Mesodermal cell (in vitro differentiated cells): ENCODE results near the gene RPRD1B.

Experiments
- H3K27ac ChIP-seq: 2 replicates; pipeline ENCODE4 v1.7.0; 2013; ENCODE audit warnings: mild to moderate bottlenecking, low read depth, low read length, moderate library complexity; ENCODE audit not compliant: severe bottlenecking
- H3K36me3 ChIP-seq: 2 replicates; pipeline ENCODE4 v1.7.1; 2013; ENCODE audit warnings: mild to moderate bottlenecking, low read length, moderate library complexity; ENCODE audit not compliant: control insufficient read depth, insufficient read depth
- H3K4me1 ChIP-seq: one replicate; pipeline ENCODE4 v1.7.1; 2013; ENCODE audit warnings: mild to moderate bottlenecking, low read length; ENCODE audit not compliant: insufficient read depth, control insufficient read depth, poor library complexity, severe bottlenecking
- H3K4me3 ChIP-seq: 2 replicates; pipeline ENCODE4 v1.7.0; 2013; ENCODE audit warnings: low read length, control low read depth, mild to moderate bottlenecking; ENCODE audit not compliant: insufficient read depth, poor library complexity, severe bottlenecking; ENCODE audit errors: extremely low read depth
- H3K9me3 ChIP-seq: 2 replicates; pipeline ENCODE4 v1.7.1; 2013; ENCODE audit warnings: mild to moderate bottlenecking, low read length, moderate library complexity; ENCODE audit not compliant: control insufficient read depth
- WGBS, 2 experiments: methylation state at CpG; one replicate each; pipeline ENCODE4 v1.1.5; 2013; ENCODE audit warnings: missing lambda C conversion rate in 2 of 2; ENCODE audit not compliant: insufficient coverage in 2 of 2; 5-methylcytosine and 5-hydroxymethylcytosine counted together

RPRD1B gene

DNA sequence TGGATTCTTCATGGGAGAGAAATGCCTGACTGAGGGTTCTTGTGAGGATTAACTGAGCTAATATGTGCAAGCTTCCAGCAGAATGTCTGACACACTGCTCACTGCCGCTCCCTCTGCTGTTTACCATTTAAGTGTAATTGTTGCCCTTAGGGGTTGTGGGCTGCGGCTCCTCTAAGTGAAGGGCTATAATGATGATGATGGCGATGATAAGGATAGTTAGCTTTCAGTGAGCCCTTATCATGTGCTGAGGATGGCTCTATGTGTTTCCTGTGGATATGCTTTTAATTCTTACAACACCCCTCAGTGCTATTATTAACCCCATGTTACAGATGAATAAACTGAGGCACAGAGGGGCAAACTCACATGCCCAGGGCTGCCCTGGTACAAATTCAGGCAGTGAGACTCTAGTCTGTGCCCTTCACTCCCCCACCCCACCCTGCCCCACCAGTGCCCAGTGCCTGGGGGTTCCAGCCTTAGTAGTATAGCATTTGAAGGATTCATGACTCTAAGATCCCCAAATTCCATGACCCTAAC, 98.1 kb downstream of the RPRD1B start:
- Histone ChIP-seq H3K36me3 (peaks cover 22% of the 10 kb centered on the region), H3K4me3 (no peak overlapping the region), H3K27ac (no peak overlapping the region), H3K9me3 (no peaks in the 10 kb centered on the region), H3K4me1 (peaks cover 59% of the 10 kb centered on the region)
- WGBS, 2 experiments: 80 to 100% methylated on average over 1 of the region's 3 CpGs

DNA sequence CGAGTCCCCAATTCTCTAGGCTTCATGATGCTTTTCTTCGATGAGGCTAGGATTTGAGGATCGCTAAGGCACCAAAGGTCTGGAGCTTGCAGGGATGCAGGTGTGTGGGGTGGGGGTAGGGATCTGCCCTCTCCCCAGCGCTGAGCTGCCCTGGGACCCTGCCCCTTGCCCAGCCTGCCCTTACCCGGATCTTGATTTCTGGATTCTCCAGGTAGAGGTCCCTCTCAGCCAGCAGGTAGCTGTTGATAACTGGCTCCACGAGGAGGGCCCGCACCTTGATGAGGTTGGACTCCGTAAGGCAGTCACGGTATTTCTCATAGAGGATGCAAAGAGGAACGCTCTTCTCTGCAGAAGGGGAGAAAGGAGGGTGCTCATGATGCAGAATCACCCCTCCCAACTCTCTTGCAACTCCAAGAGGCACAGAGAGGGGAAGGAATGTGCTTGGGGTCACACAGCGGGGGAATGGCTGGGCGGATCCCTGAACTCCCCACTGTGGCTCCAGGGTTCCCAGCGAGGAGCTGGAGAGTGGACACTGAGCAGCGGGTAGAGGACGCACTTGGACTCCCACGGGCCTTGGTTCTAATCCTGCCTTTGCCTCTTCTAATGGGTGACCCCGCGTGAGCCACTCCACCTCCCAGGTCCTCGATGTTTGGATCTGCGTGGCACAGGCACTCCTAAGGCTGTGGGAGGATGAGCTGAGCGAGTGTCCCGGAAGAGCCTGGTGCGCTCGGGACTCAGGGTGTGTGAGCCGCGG, 98.8 kb downstream of the RPRD1B start:
- peaks cover 25% of the 10 kb centered on the region for H3K36me3 ChIP-seq
- no peaks in the 10 kb centered on the region for H3K9me3 ChIP-seq
- H3K27ac ChIP-seq: no peak overlapping the region
- H3K4me3 ChIP-seq: no peak overlapping the region
- WGBS, 2 experiments: 92 to 93% methylated on average over 21 to 26 of the region's 26 CpGs
- H3K4me1 ChIP-seq: peaks cover 52% of the 10 kb centered on the region

DNA sequence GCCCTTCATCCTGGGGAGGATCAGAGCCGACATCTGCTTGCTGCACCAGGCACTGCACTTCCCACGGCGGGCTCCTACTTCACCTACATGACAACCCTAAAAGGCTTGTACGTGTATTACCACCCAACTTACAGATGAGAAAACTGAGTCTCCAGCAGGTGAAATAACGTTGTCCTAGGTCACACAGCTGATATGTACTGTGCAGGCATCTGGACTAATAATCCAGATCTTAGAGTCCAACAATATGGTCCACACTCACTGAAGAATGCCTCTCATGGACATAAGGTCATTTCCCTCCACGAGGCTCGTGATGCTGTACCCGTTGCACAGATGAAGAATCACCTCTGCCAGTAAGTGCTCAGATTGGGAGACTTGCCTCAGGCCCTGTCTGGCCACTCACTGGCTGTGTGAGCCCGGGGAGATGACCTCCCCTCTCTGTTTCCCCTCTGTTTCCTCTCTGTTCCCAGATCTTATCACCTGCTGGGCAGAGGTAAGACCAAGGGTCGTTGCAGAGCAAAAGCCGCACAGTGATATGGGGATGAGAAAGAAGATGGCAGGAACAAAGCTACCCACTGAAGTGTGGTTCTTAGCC, 99.5 kb downstream of the RPRD1B start:
- Histone ChIP-seq H3K27ac (no peak overlapping the region), H3K36me3 (peaks cover 32% of the 10 kb centered on the region), H3K4me1 (peaks cover 46% of the 10 kb centered on the region), H3K4me3 (no peak overlapping the region), H3K9me3 (no peaks in the 10 kb centered on the region)
- WGBS, 2 experiments: 94 to 97% methylated on average over 10 to 11 of the region's 11 CpGs

DNA sequence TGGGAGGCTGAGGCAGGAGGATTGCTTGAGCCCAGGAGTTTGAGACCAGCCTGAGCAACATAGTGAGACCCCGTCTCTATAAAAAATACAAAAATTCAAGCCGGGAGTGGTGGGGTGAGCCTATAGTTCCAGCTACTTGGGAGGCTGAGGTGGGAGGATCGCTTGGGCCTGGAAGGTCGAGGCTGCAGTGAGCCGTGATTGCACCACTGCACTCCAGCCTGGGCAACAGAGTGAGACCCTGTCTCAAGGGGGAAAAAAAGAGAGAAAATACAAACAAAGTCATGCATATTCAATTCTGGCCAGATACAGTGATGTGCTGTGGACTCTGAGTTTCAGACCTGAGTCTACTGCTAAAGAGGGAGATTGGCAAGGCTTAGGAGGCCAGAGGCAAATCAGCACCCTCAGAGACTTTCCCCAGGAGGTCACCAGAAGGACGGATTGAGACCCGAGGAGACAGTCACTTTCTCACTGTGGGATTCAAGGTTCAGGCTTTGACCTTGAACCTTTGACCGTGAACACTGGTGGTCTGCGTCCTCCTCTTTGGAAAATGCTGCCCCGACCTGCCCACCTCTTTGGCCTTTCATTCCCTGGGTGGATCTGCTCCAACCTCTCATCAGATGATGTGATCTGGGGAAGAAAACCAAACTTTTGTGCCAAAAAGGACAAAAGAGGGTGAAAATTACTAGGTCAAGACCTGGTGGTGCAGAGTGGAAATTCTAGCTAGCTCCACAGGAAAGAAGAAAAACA, 100.3 kb downstream of the RPRD1B start:
- H3K4me3 ChIP-seq: no peak overlapping the region
- 92 to 100% methylated on average over 7 to 8 of the region's 10 CpGs for WGBS, 2 experiments
- no peaks in the 10 kb centered on the region for H3K9me3 ChIP-seq
- H3K4me1 ChIP-seq: peaks cover 44% of the 10 kb centered on the region
- peaks cover 40% of the 10 kb centered on the region for H3K36me3 ChIP-seq
- H3K27ac ChIP-seq: peak overlapping the region; percentile 79

DNA sequence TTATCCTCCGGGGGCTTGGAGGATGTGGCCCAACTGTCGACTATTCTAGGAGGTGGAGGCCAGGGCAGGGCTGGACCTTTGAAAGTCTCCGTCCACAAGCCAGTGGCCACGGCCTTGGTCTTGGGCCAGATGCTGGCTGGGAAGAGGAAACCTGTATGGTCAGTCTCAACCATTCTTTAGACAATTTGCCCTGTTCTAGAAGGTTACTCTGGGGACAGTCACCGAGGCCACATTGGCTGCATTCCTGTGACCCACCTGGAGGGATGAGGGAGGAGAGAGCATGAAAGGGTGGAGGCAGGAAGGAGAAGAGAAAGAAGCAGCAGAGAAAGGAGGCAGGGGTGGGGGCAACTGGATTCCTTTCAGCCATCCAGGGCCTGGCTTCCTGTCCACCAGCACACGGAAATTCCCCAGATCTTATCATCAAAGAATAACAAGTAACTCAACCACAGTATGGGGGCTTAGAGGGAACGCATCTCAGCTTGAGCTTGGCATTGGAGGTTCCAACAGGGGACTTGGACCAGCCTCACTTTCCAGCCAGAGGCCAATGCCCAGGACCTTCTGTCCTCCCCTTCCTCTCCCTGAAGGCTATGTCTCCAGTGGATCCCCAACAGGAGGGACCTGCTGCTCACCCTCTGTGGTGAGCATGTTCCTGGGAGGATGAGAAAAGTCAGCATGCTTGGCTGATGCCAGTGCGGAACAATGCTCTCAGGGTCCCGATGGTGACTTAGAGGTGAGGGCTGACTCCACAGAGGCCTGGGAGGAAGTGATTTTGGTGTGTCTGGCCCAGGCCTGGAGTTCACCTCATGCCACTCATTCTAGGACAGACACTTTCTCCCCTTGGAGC, 101.1 kb downstream of the RPRD1B start:
- H3K4me1 ChIP-seq: peaks cover 41% of the 10 kb centered on the region
- WGBS, 2 experiments: 79 to 98% methylated on average over 6 to 7 of the region's 9 CpGs
- H3K4me3 ChIP-seq: no peak overlapping the region
- H3K9me3 ChIP-seq: no peaks in the 10 kb centered on the region
- peaks cover 48% of the 10 kb centered on the region for H3K36me3 ChIP-seq
- H3K27ac ChIP-seq: peak overlapping the region; percentile 79

DNA sequence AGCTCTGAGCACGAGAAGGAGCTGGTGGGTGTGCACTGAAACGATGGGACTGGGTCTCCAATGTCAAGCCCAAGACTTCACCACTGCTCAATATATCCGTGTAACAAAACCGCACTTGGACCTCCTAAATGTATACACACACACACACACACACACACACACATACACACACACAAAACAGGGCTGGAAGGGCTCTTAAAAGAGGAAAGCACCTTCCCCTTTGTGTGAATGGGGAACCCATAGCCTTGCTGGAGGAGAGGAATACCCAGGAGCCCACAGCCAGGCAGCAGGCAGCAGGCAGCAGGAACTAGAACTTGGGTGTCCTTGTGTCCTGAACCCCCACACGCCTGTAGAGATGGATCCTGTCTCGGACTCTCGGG, 101.7 kb downstream of the RPRD1B start:
- no peak overlapping the region for H3K4me3 ChIP-seq
- no peaks in the 10 kb centered on the region for H3K9me3 ChIP-seq
- peaks cover 49% of the 10 kb centered on the region for H3K36me3 ChIP-seq
- H3K4me1 ChIP-seq: peaks cover 45% of the 10 kb centered on the region
- 97% methylated on average over 5 to 7 of the region's 7 CpGs for WGBS, 2 experiments
- peak overlapping the region; percentile 79 for H3K27ac ChIP-seq

DNA sequence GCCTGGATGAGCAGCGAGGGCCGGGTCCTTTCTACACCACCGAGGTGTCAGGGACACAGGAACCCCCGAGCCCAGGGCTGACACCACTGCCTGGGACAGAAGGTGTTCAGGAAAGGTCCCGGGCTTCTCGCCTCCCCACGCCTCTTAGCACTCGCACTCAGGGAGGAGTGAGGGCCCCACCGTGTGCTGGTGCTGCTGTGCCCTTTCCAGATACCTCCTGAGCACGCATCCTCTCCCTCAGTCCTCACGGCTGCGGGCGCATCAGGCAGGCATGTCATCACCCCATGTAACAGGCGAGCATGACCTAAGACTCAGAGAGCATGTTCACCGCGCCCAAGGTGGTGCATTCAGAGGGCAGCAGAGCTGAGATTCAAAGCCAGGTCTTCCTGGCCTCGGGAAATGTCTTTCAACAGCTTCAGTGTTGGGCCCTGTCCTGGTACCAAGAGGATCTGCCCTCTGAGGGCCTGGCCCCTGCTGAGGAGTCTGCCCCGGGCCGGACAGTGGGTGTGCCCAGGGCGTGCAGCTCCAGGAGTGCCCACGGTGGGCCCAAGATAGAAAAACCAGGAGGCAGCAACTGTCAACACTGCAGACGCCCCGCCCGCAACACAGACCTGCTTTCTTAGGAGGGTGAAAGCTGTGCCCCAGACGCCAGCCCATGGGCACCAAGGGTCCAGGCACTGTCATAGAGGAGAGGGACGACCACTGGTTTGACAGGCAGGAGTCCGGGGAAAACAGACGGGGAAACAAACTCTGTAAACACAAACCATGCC, 102.3 kb downstream of the RPRD1B start:
- no peak overlapping the region for H3K4me3 ChIP-seq
- peak overlapping the region; percentile 79 for H3K27ac ChIP-seq
- peaks cover 46% of the 10 kb centered on the region for H3K36me3 ChIP-seq
- no peaks in the 10 kb centered on the region for H3K9me3 ChIP-seq
- peaks cover 49% of the 10 kb centered on the region for H3K4me1 ChIP-seq
- WGBS, 2 experiments: 94 to 95% methylated on average over 25 to 28 of the region's 28 CpGs

DNA sequence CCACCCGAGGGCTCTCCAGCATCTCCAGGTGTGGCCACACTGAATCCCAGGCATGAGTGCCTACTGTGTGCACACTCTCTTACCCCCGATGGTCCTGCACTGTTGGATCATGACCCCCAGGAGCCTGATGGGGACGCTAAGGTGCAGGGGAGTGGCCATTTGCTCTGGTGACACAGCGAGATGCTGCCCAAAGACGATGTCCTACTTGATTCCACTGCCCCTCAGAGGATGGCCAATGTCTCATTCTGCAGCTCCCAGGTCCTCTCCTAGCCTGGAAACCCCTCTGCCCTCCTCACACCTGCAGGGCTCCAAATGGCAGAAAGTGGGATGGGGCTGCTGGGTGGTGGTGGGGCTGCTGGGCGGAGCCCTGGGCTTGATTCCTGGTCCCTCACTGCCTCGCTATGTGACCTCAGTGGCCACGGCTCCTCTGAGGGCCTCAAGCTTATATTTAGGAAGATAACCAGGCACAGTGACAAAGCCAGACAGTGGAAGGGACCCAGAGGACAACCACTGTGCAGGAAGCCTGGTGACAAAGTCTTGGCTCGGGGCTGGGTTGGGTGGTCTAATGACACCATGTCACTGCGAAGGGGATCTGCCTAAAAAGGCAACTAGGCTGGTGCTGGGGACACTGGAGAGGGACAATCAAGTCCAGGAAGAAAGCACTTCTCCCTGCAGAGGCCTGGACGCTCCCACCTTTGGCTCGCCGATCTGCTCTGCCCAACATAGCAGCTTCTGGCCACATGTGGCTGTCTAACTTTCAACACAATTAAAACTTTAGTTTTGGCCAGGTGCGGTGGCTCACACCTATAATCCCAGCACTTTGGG, 103.1 kb downstream of the RPRD1B start:
- H3K9me3 ChIP-seq: no peaks in the 10 kb centered on the region
- 90 to 93% methylated on average over 12 of the region's 14 CpGs for WGBS, 2 experiments
- peaks cover 51% of the 10 kb centered on the region for H3K4me1 ChIP-seq
- H3K27ac ChIP-seq: no peak overlapping the region
- H3K36me3 ChIP-seq: peaks cover 54% of the 10 kb centered on the region
- no peak overlapping the region for H3K4me3 ChIP-seq

DNA sequence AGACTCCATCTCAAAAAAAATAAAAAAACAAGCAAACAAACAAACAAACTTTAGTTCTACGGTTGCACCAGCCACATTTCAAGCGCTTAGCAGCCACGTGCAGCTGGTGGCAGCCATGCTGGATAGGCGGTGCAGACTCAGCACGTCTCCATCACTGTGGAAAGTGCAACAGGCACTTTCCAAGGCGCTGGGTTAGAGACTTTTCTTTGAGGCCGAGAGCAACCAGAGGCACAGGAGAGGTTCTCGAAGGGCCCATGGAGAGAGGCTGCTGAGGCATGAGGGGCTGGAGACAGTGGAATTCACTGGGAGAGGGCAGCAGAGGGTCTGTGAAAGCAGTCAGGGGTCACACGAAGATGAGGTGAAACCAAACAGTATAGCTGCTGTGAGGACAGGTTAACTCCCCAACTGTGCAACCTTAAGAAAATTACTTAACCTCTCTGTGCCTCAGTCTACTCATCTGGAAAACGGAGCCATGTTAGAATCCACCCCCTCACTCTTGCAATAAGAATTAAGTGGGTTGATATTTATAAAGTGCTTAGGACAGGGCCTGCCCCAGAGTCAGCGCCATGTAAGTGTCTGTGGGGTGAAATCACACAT, 104.0 kb downstream of the RPRD1B start:
- Histone ChIP-seq H3K4me1 (peaks cover 52% of the 10 kb centered on the region), H3K27ac (no peak overlapping the region), H3K4me3 (no peak overlapping the region), H3K9me3 (no peaks in the 10 kb centered on the region), H3K36me3 (peaks cover 60% of the 10 kb centered on the region)
- WGBS, 2 experiments: 91 to 94% methylated on average over 10 of the region's 11 CpGs
